Lung (tissue), 12 donors: ENCODE measurements around the gene TTC34. TPM values are rescaled to one million over a fixed set of nuclear protein-coding genes. Genes with fewer than 3 reads are reported as not detected.
A peak's percentile ranks its signal among the peaks of the same experiment; 100 is the strongest.
"Not testable (repeated sequence)": the region's sequence is repeated elsewhere in the genome, so short reads cannot be mapped to it uniquely, and the experiment has no call there.

Experiments
- ATAC-seq: fragments of 200-7000 bp; cut with Tn5 transposase; one replicate; pipeline ENCODE4 v1.9.1; 2020; ENCODE audit warnings: moderate number of reproducible peaks; ENCODE audit not compliant: insufficient read depth, low FRiP score
- DNase-seq, 3 donors: peaks; one replicate each; pipeline ENCODE4 v3.0.0-alpha.2; 2013 to 2017
- H3K27ac ChIP-seq, 2 donors: one replicate each; pipeline ENCODE4 v1.5.1; 2013; ENCODE audit warnings: mild to moderate bottlenecking in 2 of 2, moderate library complexity in 2 of 2, control low read depth in 1 of 2, inconsistent platforms in 1 of 2, low read depth in 1 of 2, low read length in 1 of 2
- H3K27me3 ChIP-seq, 3 donors: one replicate each; pipeline ENCODE4 v1.5.1; 2013; ENCODE audit warnings: low read length in 2 of 3; ENCODE audit not compliant: control insufficient read depth in 3 of 3, insufficient read depth in 3 of 3
- H3K36me3 ChIP-seq, 4 donors: one replicate each; pipeline ENCODE4 v1.5.1; 2013; ENCODE audit warnings: low read length in 4 of 4, mild to moderate bottlenecking in 1 of 4, moderate library complexity in 1 of 4; ENCODE audit not compliant: control insufficient read depth in 4 of 4, insufficient read depth in 4 of 4
- H3K4me1 ChIP-seq, 5 donors: one replicate each; pipeline ENCODE4 v1.5.1; 2013; ENCODE audit warnings: low read length in 5 of 5, mild to moderate bottlenecking in 2 of 5, moderate library complexity in 1 of 5; ENCODE audit not compliant: control insufficient read depth in 5 of 5, insufficient read depth in 5 of 5
- H3K4me3 ChIP-seq: one replicate; pipeline ENCODE4 v1.5.1; 2013; ENCODE audit warnings: mild to moderate bottlenecking, control low read depth, moderate library complexity
- H3K9ac ChIP-seq, 2 donors: one replicate each; pipeline ENCODE4 v1.5.1; 2013; ENCODE audit warnings: low read length in 2 of 2, control low read depth in 1 of 2; ENCODE audit not compliant: insufficient read depth in 1 of 2
- H3K9me3 ChIP-seq, 4 donors: one replicate each; pipeline ENCODE4 v1.5.1; 2013; ENCODE audit warnings: low read length in 3 of 4, mild to moderate bottlenecking in 1 of 4, moderate library complexity in 1 of 4; ENCODE audit not compliant: control insufficient read depth in 4 of 4, insufficient read depth in 3 of 4
- CTCF ChIP-seq: IDR thresholded peaks from 2 replicates; pipeline ENCODE4 v1.5.1; 2012; ENCODE audit warnings: mild to moderate bottlenecking; ENCODE audit errors: control extremely low read depth, extremely low read depth
- WGBS, 2 donors: extraction: QIAGEN DNeasy Blood & Tissue Kit; methylation state at CpG; one replicate each; pipeline ENCODE4 v1.1.7; 2013; 5-methylcytosine and 5-hydroxymethylcytosine counted together
- polyA plus RNA-seq, 2 donors: library from polyadenylated mRNA; stranded (reverse); fragments of 200-250 nt; gene quantifications; one replicate each; pipeline ENCODE4 v1.2.1, GENCODE V29; 2013
- total RNA-seq, 2 donors: library from RNA; depleted of rRNA in 1 of 2; stranded (reverse); fragments of >200 nt in 1 of 2; gene quantifications; one replicate each; pipeline ENCODE4 v1.2.1, GENCODE V29; 2014 to 2021
- donor health status: control.
- donor health status: control.
- donor health status: Bipolar disorder and iron deficiency.
- donor health status: healthy.
- donor health status: DM: yes; HTN: yes; CAD: no.

The TTC34 gene
- total and polyA plus RNA-seq, 4 donors: 0.30 to 3.3 (median 0.75) TPM

- peaks cover 0 to 11% (median 6%) of the 10 kb centered on the region in 4 donors for H3K9me3 ChIP-seq
- TF ChIP-seq CTCF: no peak
- 20 to 38% methylated on average over 3 of the region's 3 CpGs for WGBS, 2 donors
- H3K27ac ChIP-seq: no peak overlapping the region
- no peak overlapping the region for H3K9ac ChIP-seq
- ATAC-seq (no peak), DNase-seq (peak; percentile 47 to 80 (median 64))
- no peaks in the 10 kb centered on the region for H3K4me1 ChIP-seq
- no peaks in the 10 kb centered on the region for H3K36me3 ChIP-seq
- peaks cover 0 to 5% (median 0%) of the 10 kb centered on the region in 3 donors for H3K27me3 ChIP-seq
- no peak overlapping the region for H3K4me3 ChIP-seq
Measured at GRCh38 chr1:2778220-2778592, 23.3 kb downstream of the TTC34 start.

- TF ChIP-seq CTCF: no peak
- no peak overlapping the region for H3K9ac ChIP-seq
- DNase-seq (no peak), ATAC-seq (no peak)
- H3K4me1 ChIP-seq: no peaks in the 10 kb centered on the region
- no peaks in the 10 kb centered on the region for H3K36me3 ChIP-seq
- 55 to 56% methylated on average over 12 of the region's 12 CpGs for WGBS, 2 donors
- H3K9me3 ChIP-seq: peaks cover 0 to 11% (median 3%) of the 10 kb centered on the region in 4 donors
- no peak overlapping the region for H3K4me3 ChIP-seq
- H3K27me3 ChIP-seq: peaks cover 0 to 3% (median 0%) of the 10 kb centered on the region in 3 donors
- H3K27ac ChIP-seq: no peak overlapping the region
Measured at GRCh38 chr1:2777424-2778219, 23.9 kb downstream of the TTC34 start.

GRCh38 chr1:2775333-2775732 lies 26.2 kb downstream of the TTC34 start:
- DNase-seq, H3K4me1 ChIP-seq, H3K9me3 ChIP-seq, H3K36me3 ChIP-seq, ATAC-seq, H3K27ac ChIP-seq, H3K9ac ChIP-seq, H3K4me3 ChIP-seq, H3K27me3 ChIP-seq: not testable (repeated sequence)
- 61 to 70% methylated on average over 4 of the region's 4 CpGs for WGBS, 2 donors

- not testable (repeated sequence) for H3K4me3 ChIP-seq, H3K36me3 ChIP-seq, DNase-seq, H3K4me1 ChIP-seq, ATAC-seq, H3K9ac ChIP-seq, H3K9me3 ChIP-seq, H3K27me3 ChIP-seq, H3K27ac ChIP-seq
- WGBS, 2 donors: 60 to 74% methylated on average over 8 of the region's 8 CpGs
Measured at GRCh38 chr1:2768052-2768451, 33.4 kb downstream of the TTC34 start.

GRCh38 chr1:2759433-2759832 lies 42.1 kb downstream of the TTC34 start:
- H3K9me3 ChIP-seq, H3K36me3 ChIP-seq, ATAC-seq, DNase-seq, H3K9ac ChIP-seq, H3K4me3 ChIP-seq, H3K27me3 ChIP-seq, H3K27ac ChIP-seq, H3K4me1 ChIP-seq: not testable (repeated sequence)
- WGBS, 2 donors: 62 to 67% methylated on average over 7 to 12 of the region's 13 CpGs

GRCh38 chr1:2757519-2757918 lies 44.0 kb downstream of the TTC34 start:
- 55 to 58% methylated on average over 5 to 8 of the region's 13 CpGs for WGBS, 2 donors
- H3K27ac ChIP-seq, H3K27me3 ChIP-seq, H3K9ac ChIP-seq, ATAC-seq, H3K4me1 ChIP-seq, H3K36me3 ChIP-seq, H3K9me3 ChIP-seq, DNase-seq, H3K4me3 ChIP-seq: not testable (repeated sequence)

- not testable (repeated sequence) for H3K27ac ChIP-seq, H3K9me3 ChIP-seq, ATAC-seq, H3K36me3 ChIP-seq, H3K27me3 ChIP-seq, H3K9ac ChIP-seq, DNase-seq, H3K4me1 ChIP-seq, H3K4me3 ChIP-seq
- WGBS, 2 donors: 47 to 51% methylated on average over 8 to 10 of the region's 14 CpGs
Measured at GRCh38 chr1:2755426-2755825, 46.1 kb downstream of the TTC34 start.
